IPS-NIHi7 (cell line): Measurements from ENCODE around the gene LAMTOR4.
A peak's percentile ranks its signal among the peaks of the same experiment; 100 is the strongest.
"Not testable (repeated sequence)": the region's sequence is repeated elsewhere in the genome, so short reads cannot be mapped to it uniquely, and the experiment has no call there.

Experiments
- DNase-seq: peaks from one replicate; pipeline ENCODE4 v3.0.0; 2012; ENCODE audit warnings: mixed read lengths; ENCODE audit errors: extremely low spot score

Gene LAMTOR4

DNA sequence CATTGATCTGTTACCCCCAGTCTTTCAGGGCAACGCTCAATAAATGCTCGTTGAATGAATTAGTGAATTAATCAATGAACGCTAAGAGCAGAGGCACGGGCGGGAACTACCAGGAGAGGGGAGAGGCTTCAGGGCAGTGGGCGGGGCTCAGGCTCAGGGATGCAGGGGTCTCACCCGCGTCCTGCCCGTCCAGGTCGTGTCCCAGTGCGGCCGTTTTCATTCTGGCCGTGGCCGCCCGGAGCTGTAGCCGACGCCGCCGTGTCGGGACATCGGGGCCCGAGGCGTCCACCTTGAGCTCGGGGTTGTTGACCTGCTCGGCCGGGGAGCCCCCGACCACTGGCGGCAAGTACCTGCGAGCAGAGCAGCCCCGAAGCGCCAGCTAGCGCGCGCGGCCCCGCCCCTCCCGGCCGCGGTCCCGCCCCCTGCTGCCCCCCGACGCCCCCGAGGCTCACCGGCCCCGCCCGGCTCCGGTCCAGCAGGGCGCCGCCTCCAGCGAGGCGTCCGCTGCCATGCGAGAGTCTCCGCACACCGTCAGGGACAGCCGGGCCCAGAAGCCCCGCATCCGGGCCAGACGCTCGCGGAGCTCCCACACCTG lies 22.5 kb downstream of the LAMTOR4 start:
- peak; percentile 63 for DNase-seq

DNA sequence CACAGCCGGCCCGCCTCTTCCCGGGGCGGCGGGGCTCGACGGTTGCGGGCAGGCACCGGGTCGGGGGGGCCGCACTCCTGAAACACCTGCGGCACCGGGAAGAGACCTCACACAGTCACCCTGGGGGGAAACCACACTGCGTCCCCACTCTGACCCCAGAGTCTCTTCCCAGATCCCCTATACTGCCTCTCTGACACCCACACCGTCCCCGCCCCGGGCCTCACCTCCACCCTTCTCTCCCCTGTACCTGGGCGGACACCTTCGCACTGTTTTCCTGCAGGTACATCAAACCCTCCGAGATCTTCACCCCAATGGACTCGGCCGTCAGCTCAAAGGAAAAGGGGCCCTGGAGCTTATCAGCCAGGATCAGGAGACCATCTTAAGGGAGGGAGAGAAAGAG lies 23.1 kb downstream of the LAMTOR4 start:
- no peak for DNase-seq

DNA sequence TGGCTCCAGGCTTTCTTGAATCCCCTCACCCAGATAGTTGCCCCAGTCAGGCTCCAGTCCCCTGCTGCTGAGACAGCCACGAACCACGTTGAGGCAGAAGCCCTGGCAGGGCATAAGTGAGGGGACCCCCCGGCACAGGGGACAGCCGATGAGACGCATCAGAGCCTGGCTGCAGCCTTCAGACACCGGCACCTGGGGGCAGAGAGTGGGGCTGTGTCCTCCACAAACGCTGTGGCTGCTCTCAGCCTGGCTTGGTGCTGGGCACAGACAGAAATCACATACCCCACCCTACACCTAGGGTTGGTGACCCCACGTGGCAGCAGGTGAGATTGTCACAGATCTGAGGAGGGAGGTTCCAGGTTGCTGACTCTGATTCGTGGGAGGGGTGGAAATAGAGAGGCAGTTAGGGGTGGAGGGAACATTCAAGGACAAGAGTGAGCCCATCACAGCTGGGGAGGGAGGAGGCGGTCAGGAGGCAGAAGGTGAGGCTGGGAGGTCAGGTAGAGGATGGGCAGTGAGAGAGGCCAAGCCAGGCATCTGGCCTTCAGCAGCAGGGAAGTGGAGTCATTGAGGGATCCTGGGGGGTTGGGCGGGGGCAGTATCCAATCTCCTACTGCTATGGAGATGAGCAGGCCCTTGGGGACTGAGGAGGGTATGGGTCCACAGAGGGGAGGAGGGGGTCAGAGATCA lies 25.2 kb downstream of the LAMTOR4 start:
- no peak for DNase-seq

DNA sequence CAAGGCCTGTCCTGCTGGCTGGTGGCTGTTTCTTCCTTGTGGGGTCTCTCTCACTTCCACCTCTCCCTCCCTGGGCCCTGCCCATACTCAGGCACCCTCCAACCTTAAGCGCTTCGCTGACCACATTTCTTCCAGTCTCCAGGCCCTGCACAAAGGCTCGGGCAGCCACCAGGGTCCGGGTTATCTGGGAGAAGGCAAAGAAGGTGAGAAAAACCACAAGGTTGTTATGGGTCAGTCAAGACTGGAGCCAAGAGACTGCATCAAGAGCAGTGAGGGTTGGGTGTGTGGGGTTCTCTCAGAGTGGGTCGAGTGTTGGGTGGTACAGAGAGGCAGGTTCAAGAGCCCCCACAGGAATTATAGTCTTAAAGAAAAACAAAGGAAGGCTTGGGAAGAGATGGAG lies 25.9 kb downstream of the LAMTOR4 start:
- DNase-seq = no peak

DNA sequence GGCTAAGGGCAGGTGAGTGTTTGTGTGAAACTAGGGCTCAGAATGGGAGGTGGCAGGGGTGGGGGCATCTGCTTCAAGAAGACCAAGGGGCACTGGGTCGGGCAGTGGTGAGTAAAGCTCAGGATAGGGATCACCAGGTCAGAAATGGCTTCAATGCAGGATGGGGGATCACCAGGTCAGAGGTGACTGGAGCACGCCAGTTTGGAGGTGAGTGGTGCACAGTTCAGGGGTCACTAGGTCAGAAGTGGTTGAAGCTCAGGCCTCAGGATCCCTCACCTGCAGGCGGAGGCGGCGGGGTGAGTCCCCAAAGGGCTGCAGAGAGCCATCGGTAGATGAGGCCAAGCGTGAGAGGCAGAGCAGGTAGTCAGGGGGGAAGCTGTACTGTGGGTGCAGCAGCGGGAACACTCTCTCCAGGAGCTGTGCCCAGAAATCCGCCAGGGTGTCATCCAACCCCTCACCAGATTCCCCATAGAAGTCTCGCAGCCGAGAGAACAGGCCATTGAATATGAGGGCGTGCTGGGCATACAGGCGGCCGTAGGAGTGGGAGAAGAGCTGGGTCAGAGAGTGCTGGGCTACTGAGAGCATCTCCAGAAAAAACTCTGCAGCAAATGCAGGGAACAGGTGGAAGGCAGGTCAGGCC lies 26.7 kb downstream of the LAMTOR4 start:
- no peak for DNase-seq

GRCh38 chr7:100176096-100177044 lies 27.7 kb downstream of the LAMTOR4 start:
- no peak for DNase-seq

DNA sequence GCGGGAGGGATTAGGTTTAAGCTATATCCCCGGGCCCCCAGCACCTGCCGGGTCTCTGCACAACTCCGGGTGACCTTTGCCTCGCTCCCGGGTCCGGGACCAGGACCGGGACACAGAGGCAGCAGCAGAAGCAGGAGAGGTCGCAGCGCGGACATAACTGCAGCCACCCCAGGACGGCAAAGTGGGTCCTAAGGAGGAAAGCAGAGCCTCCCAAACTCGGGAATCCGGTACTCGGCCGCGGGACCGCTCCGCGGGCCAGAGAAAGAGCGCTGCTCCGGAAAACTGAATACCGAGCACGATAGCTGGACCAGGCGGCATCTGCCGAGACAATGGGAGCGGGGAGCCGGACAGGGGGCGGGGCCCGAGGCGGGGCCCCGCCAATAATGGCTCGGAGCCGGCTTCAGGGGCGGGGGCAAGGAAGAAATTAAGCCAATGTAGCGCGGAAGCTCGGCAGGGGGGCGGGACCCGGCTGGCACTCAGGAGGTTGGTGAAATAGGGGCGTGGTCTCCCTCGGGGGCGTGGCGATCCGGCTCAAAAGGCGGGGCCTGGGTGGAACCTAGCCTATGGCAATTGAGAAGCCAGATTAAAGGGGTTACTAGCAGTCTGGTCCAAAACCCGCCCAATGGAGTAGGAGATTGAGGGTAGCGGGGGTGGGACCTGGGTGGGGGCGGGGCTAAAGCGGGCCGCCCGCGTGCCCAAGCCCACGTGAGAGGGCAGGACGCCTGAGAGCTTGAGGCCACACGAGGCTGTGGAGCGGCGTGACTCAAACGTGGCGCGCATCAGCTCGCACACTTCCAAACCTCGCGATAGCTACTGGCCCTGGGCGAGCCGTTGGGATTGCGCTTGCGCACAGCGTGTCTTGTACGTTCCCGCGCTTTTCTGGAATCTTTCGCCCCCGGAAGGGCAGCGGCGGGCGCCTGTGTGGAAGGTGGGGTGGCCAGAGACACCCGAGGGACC lies 28.6 kb downstream of the LAMTOR4 start, which contains the start of the genes GPC2 and STAG3:
GPC2 (minus strand) TSS at position 337 of the 957 bp plus-strand sequence; CDS start at position 155, 182 bp downstream.
STAG3 (plus strand) TSS at position 874 of the 957 bp plus-strand sequence. CDS start 2,639 bp downstream, outside the sequence.
- peak; percentile 95 for DNase-seq

DNA sequence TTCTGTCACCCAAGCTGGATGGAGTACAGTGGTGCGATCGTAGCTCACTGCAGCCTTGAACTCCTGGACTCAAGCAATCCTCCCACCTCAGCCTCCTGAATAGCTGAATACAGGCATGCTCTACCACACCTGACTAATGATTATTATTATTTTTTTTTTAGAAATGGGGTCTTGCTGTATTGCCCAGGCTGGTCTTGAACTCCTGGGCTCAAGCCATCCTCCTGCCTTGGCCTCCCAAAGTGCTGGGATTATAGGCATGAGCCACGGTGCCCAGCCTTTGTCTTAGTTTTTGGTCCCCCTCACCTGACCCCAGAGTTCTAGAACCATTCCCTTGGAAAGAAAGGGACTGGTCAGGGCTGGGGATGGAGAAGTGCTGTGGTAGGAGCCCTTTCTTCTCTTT lies 31.4 kb downstream of the LAMTOR4 start:
- not testable (repeated sequence) for DNase-seq

DNA sequence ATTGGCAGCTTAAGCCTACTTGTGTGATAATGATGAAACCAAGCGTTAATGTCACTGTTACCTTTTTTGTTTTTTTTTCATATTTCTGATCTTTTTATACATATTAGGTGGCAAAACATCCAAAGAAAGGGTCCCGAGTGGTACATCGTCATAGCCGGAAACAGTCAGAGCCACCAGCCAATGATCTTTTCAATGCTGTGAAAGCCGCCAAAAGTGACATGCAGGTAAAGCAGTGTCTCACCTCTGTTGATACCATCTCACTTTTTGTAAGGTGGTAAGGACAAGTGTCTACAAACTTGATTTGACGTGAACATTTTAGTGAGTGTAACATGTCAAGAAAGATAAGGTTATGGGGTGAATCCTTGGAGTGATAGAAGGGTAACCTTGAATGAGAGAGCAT lies 33.9 kb downstream of the LAMTOR4 start:
- DNase-seq = not testable (repeated sequence)

- not testable (repeated sequence) for DNase-seq
Measured at GRCh38 chr7:100183090-100183489, 34.4 kb downstream of the LAMTOR4 start.

DNA sequence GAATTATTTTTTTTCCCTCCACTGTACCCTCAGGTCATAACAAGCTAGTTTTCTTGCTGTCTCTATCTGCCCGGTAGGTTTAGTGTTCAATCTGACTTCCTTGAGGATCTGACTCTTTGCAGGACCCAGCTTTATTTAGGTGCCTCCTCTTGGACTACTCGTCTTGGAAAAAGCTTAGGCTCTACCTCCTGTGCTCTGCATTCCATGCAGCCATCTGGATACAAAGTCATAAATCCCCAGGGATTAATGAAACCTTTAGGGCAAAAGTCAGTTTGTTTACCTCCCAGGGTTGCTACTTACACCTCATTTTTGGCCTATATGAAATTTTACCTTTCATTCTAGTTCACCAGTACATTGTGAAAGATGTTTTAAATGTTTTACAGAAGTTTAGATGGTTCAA lies 37.0 kb downstream of the LAMTOR4 start:
- DNase-seq = no peak

GRCh38 chr7:100189061-100189460 lies 40.3 kb downstream of the LAMTOR4 start:
- DNase-seq = no peak

DNA sequence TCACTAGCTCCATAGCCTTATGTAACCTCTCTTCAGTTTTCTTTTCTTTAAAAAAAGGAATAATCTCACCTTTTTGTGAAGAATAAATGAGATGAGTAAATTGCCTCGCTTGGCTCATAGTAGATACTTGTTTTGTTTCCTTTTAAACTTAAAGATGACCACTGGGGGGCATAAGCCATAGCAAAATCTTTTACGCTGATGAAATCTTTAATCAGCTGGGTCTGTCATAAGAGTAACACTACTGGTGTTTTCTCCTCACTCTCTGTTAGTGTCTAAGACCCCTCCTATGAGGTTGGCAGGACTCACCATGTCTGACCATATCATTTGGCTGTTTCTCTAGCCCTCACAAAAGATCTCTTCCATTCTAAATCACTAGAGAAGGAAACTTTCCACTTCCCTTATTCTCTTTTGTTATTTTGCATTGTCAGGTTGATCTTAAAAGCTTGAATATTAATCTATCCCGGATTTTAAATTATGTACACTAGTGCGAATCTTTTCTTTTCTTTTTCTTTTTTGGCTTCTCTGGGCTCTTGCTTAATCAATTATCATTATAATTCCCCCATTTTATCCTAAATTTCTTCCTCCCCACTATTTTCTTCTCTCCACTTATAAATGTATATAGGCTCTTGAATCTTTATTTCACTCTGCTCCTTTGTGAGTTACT lies 41.5 kb downstream of the LAMTOR4 start:
- DNase-seq = no peak

DNA sequence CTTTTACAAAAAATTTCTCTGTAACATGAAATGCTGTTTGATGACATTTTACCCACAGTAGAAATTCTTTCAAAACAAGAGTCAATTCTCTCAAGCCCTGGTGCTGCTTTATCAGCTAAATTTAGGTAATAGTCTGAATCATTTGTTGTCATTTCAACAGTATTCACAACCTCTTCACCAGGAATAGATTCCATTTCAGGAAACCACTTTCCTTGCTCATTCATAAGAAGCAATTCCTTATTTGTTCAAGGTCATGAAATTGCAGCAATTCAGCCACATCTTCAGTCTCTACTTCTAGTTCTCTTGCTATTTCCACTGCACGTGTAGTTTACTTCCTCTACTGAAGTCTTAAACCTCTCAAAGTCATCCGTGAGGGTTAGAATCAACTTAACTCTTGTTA lies 43.1 kb downstream of the LAMTOR4 start:
- DNase-seq = no peak

DNA sequence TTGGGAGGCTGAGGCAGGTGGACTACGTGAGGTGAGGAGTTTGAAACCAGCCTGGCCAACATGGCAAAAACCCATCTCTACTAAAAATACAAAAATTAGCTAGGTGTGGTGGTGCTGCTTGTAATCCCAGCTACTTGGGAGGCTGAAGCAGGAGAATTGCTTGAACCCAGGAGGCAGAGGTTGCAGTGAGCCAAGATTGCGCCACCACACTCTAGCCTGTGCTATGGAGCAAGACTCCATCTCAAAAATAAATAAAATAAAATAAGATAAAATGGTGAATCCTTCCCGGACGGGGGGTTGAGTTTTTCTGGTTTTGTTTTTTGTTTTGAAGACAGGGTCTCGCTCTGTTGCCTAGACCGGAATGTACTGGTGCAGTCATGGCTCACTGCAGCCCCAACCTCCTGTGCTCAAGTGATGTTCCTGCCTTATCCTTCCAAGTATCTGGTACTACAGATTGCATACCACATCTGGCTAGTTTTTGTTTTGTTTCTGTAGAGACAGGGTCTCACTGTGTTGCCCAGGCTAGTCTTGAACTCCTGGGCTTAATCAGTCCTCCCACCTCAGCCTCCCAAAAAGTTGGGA lies 43.7 kb downstream of the LAMTOR4 start:
- not testable (repeated sequence) for DNase-seq

- DNase-seq = no peak
Measured at GRCh38 chr7:100192969-100193368, 44.3 kb downstream of the LAMTOR4 start.

DNA sequence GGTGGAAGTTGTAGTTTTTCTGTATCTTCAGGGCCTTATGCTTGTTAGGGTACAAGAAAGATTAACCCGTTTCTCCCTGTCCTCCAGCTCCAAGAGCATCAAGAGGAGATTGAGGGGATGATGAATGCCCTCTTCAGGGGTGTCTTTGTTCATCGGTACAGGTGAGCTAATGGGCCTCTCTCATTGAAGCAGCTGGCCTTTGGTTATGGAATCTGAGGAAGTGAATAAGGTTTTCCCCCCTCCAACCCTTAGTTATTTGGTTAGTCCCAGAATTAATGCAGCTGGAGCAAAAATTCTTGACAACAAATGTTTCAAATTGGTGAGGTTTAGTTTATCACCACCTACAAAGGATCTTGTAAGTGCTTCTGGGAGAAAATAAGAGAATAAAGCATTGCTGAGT lies 46.5 kb downstream of the LAMTOR4 start:
- DNase-seq = no peak

- DNase-seq = not testable (repeated sequence)
Measured at GRCh38 chr7:100195901-100196322, 47.2 kb downstream of the LAMTOR4 start.

DNA sequence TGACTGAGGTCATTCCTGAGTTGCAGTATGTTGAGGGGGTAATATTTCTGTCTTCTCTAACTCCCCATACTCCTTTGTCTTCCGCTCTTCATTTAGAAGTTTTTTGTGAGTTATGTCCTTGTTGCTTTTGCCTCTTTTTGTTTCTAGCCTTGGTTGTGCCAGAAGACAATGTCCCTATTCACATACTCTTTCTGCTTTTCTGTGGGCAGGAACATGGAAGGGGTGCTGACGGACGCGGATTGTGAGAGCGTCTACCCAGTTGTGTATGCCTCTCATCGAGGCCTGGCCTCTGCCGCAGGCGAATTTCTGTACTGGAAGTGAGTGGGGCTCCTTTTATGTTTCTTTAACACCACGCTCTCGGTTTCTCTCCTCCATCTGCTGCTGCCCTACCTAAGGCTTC lies 49.5 kb downstream of the LAMTOR4 start:
- DNase-seq = no peak

DNA sequence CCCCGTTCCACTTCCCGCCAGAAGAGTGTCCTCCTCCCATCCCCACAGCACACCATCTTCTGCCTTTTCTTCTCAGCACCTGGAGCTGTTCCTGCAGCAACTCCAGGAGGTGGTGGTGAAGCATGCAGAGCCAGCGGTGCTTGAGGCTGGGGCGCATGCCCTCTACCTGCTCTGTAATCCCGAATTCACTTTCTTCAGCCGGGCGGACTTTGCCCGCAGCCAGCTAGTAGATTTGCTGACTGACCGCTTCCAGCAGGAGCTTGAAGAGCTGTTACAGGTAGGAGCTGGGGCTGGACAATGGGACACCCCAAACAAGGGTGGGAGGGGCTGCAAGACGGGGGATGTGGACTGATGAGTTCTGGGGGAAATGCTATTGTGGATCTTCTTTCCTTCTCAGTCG lies 52.0 kb downstream of the LAMTOR4 start:
- no peak for DNase-seq
